Measurements from ENCODE around the gene SPA17. TPM values are rescaled to one million over a fixed set of nuclear protein-coding genes. Genes with fewer than 3 reads are reported as not detected.

SPA17 gene
- total and polyA plus RNA-seq, 2 of the 4 experiments (the other 2 are of a cell fraction) = 9.9 to 10.6 TPM

- peaks cover 4% of the 10 kb centered on the region; the same call in 1 of the 2 replicates for H3K4me1 ChIP-seq (ENCODE audit: control insufficient read depth, insufficient read depth, low read length)
- H3K18ac ChIP-seq (ENCODE audit: low read depth, low read length) = no peak overlapping the region
- TF ChIP-seq RAD21 (IDR thresholded peaks at IDR 0.05; ENCODE audit: low read length) = no peak
- TF ChIP-seq ELK1 (IDR thresholded peaks at IDR 0.05; ENCODE audit: borderline replicate concordance, low read depth, low read length) = no peak
- no peak for TF ChIP-seq MAZ (IDR thresholded peaks at IDR 0.05; ENCODE audit: borderline replicate concordance, low read depth, low read length)
- H3K23ac ChIP-seq (ENCODE audit: low read depth, low read length) = no peak overlapping the region
- H3K9ac ChIP-seq (ENCODE audit: low read depth, low read length) = no peak overlapping the region
- no peak overlapping the region for H2BK15ac ChIP-seq (ENCODE audit: low read depth, low read length)
- H3K27me3 ChIP-seq (ENCODE audit: control insufficient read depth, insufficient read depth, low read length) = peaks cover 7% of the 10 kb centered on the region; the same call in 1 of the 2 replicates
- H4K8ac ChIP-seq (ENCODE audit: low read depth in 2 of 2, low read length in 2 of 2) = no peak overlapping the region
- H3K4me3 ChIP-seq (ENCODE audit: insufficient read depth, low read depth, low read length) = no peak overlapping the region
- no peak overlapping the region for H3K4me2 ChIP-seq (ENCODE audit: low read depth, low read length)
- H2BK20ac ChIP-seq (ENCODE audit: low read depth, low read length) = no peak overlapping the region
- no peak overlapping the region for H2BK120ac ChIP-seq (ENCODE audit: low read depth, low read length)
- no peak overlapping the region for H2AFZ ChIP-seq (replicated peaks; ENCODE audit: low read length, poor library complexity)
- H3K36me3 ChIP-seq (ENCODE audit: control insufficient read depth, insufficient read depth, low read length) = no peaks in the 10 kb centered on the region
- dilution Hi-C loops (cut with HindIII; ENCODE audit: low sequenced_read_pairs, unreplicated experiment) = no loop called here
- H3K9me3 ChIP-seq (ENCODE audit: control insufficient read depth, insufficient read depth, low read length) = no peaks in the 10 kb centered on the region
- ChIA-PET CTCF (no interaction called here), POLR2A (ENCODE audit: unreplicated experiment) (no interaction called here)
- no peak overlapping the region for H4K5ac ChIP-seq (ENCODE audit: low read depth, low read length)
- no peak overlapping the region for H3K14ac ChIP-seq (replicated peaks; ENCODE audit: low read depth, low read length)
- H2BK5ac ChIP-seq (ENCODE audit: low read depth, low read length, poor library complexity, severe bottlenecking) = no peak overlapping the region
- no peaks in the 10 kb centered on the region for H4K20me1 ChIP-seq (ENCODE audit: insufficient read depth, low read length)
- in situ Hi-C loops (cut with MboI; ENCODE audit: low sequenced_read_pairs) = no loop called here
- no TSS peak for BruUV-seq (replicated peaks)
- H3K4ac ChIP-seq (ENCODE audit: low read depth, low read length) = no peak overlapping the region
- ATAC-seq (ENCODE audit: low read depth) = no peak
- WGBS, 2 experiments (ENCODE audit: extremely low coverage in 2 of 2, insufficient read length in 1 of 2) = no CpG with 5 or more reads among the region's 2 CpGs
- H3K9me1 ChIP-seq (ENCODE audit: insufficient read depth, low read length) = 0 out of 2 replicates have a peak, but pooled peaks cover 3% of the 10 kb centered on the region
- H3K27ac ChIP-seq (ENCODE audit: insufficient read depth, low read length) = no peak overlapping the region
- H3K56ac ChIP-seq (ENCODE audit: extremely low read depth, insufficient read depth, low read length) = no peak overlapping the region
- peaks cover 0 to 7% of the 10 kb centered on the region in 2 experiments; a peak in 2 of 4 replicates for H3K79me1 ChIP-seq (ENCODE audit: low read depth in 1 of 2, low read length in 2 of 2)
- no peak overlapping the region for H4K91ac ChIP-seq (ENCODE audit: insufficient read depth, low read depth, low read length)
- H2AK9ac ChIP-seq (replicated peaks; ENCODE audit: low read depth, low read length, poor library complexity) = no peak overlapping the region
- H2AK5ac ChIP-seq (ENCODE audit: low read depth, low read length) = no peak overlapping the region
- intact Hi-C loops (cut with micrococcal nuclease) = loop anchor here (10.0 kb wide), 1 partner anchor 68 kb away; the partner anchor contains the start of genes SIAE and SPA17
- DNase-seq = no peak
These were observed 68.9 kb downstream of the SPA17 start for GRCh38 chr11:124742555-124742954.
